Measurements from ENCODE around the gene PGS1.

DNA sequence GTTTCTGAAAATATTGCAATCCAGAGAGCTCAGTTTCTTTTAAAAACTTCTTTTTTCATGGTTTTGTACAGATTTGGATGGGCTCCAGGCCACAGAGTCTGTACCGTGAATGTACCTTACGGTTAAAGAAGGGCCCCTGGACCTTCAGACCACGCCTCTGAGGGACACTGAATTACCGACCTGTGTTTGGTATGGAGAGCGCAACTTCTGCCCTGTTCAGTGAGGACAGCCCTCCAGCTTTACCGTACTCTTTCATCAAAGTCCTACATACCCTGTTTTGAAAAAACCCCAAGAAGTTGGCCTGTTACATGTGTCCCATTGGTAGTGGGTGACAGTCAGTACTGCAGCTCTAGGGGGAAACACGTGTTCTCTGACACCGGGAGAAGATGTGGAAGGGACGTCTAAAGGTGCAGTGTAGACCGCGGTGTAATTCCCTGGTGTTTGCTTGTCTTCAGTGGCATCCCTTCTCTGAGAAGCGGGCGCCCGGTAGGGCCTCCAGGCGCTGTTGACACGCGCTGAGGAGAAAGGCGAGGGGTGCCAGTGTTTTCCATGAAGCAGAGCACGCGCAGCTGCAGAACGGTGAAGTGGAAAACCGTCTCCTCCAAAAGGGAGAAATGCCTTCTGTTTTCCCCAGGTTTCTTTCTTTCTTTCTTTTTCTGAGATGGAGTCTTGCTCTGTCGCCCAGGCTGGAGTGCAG is 6.2 kb downstream of the PGS1 start:
- TF ChIP-seq, protein P1, sequence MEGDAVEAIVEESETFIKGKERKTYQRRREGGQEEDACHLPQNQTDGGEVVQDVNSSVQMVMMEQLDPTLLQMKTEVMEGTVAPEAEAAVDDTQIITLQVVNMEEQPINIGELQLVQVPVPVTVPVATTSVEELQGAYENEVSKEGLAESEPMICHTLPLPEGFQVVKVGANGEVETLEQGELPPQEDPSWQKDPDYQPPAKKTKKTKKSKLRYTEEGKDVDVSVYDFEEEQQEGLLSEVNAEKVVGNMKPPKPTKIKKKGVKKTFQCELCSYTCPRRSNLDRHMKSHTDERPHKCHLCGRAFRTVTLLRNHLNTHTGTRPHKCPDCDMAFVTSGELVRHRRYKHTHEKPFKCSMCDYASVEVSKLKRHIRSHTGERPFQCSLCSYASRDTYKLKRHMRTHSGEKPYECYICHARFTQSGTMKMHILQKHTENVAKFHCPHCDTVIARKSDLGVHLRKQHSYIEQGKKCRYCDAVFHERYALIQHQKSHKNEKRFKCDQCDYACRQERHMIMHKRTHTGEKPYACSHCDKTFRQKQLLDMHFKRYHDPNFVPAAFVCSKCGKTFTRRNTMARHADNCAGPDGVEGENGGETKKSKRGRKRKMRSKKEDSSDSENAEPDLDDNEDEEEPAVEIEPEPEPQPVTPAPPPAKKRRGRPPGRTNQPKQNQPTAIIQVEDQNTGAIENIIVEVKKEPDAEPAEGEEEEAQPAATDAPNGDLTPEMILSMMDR (conservative IDR thresholded peaks at IDR 0.05; ENCODE audit: low read depth, low read length), result no peak
- no peak for TF ChIP-seq EZH2 (IDR thresholded peaks at IDR 0.05; ENCODE audit: borderline replicate concordance, low read depth, low read length, poor library complexity, severe bottlenecking)
